ENCODE measurements around the gene SMIM17.

DNA sequence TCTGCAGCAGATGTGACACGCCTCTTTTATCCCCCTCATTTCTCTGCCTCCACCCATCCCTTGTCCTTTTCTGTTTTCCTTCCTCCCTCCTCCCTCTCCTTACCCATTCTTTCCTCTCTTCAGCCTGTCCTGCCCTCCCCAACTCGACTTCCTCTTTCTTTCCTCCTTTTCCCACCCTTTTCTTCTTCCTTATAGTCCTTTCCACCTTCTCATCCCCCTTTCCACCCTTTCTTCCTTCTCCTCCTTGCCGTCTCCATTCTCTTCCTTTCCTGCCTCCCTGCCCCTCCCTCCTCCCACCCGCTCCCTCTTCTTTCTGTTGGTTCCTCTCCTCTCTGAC is 48.5 kb upstream of the SMIM17 start:
- TF ChIP-seq, protein P1, sequence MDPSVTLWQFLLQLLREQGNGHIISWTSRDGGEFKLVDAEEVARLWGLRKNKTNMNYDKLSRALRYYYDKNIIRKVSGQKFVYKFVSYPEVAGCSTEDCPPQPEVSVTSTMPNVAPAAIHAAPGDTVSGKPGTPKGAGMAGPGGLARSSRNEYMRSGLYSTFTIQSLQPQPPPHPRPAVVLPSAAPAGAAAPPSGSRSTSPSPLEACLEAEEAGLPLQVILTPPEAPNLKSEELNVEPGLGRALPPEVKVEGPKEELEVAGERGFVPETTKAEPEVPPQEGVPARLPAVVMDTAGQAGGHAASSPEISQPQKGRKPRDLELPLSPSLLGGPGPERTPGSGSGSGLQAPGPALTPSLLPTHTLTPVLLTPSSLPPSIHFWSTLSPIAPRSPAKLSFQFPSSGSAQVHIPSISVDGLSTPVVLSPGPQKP (IDR thresholded peaks at IDR 0.05; ENCODE audit: borderline replicate concordance, low read depth, low read length): no peak
- TF ChIP-seq POLR2A (IDR thresholded peaks at IDR 0.05; ENCODE audit: low read depth, low read length): no peak
- TF ChIP-seq, protein P2, sequence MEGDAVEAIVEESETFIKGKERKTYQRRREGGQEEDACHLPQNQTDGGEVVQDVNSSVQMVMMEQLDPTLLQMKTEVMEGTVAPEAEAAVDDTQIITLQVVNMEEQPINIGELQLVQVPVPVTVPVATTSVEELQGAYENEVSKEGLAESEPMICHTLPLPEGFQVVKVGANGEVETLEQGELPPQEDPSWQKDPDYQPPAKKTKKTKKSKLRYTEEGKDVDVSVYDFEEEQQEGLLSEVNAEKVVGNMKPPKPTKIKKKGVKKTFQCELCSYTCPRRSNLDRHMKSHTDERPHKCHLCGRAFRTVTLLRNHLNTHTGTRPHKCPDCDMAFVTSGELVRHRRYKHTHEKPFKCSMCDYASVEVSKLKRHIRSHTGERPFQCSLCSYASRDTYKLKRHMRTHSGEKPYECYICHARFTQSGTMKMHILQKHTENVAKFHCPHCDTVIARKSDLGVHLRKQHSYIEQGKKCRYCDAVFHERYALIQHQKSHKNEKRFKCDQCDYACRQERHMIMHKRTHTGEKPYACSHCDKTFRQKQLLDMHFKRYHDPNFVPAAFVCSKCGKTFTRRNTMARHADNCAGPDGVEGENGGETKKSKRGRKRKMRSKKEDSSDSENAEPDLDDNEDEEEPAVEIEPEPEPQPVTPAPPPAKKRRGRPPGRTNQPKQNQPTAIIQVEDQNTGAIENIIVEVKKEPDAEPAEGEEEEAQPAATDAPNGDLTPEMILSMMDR (conservative IDR thresholded peaks at IDR 0.05; ENCODE audit: low read depth, low read length): no peak

Measured in IMR-90 (cell line).